ENCODE data around the gene PTGES3.

DNA sequence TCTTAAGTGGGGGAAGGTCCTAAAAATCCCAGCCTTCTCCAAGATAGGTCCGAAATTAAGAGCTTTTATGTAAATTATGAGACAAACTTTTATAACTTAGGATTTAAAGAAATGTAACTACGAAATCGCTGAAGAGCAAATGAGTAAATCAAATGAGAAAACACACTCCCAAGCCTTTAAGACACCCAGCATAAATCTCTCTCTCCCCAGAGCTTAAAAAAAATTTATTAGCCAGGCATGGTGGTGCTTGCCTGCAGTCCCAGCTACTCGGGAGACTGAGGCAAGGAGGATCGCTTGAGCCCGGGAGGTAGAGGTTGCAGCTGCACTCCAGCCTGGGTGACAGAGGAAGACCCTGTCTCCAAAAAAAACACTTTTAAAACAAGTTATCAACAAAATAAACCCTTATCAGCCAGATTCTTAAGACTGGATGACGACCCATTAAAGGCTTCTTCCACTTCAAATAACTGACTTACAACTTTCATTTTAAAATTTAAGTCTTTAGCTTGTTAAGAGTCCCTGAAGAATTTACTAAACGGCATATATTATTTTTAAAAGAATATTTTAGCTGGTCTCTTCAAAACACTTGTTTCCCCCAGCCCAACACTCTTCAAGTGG, 3.2 kb downstream of the PTGES3 start:
- TF ChIP-seq GATA2 (IDR thresholded peaks at IDR 0.05; ENCODE audit: low read depth, low read length) = no peak
- no peak for TF ChIP-seq GATA3 (IDR thresholded peaks at IDR 0.05; ENCODE audit: low read depth, low read length)

Data from SH-SY5Y (cell line).